ENCODE results near the gene KCNQ2. TPM values are rescaled to one million over a fixed set of nuclear protein-coding genes. Genes with fewer than 3 reads are reported as not detected.
A peak's percentile ranks its signal among the peaks of the same experiment; 100 is the strongest.

KCNQ2 gene
- total RNA-seq, 1 donor from 2014 or later = 14.6 TPM

GRCh38 chr20:63404129-63405085, 68.0 kb downstream of the KCNQ2 start:
- Mint-ChIP-seq H3K9me3 (ENCODE audit: low read depth) (no peaks in the 10 kb centered on the region), H3K27ac (no peak overlapping the region), H3K4me1 (ENCODE audit: low read depth) (no peaks in the 10 kb centered on the region), H3K4me3 (ENCODE audit: low read depth) (no peak overlapping the region), H3K36me3 (ENCODE audit: insufficient read depth) (no peaks in the 10 kb centered on the region), H3K27me3 (peaks cover 10% of the 10 kb centered on the region)
- no peak for DNase-seq (ENCODE audit: low spot score, unreplicated experiment)
- no peak for TF ChIP-seq CTCF (IDR thresholded peaks at IDR 0.05; ENCODE audit: unreplicated experiment)

- H3K4me3 Mint-ChIP-seq (ENCODE audit: low read depth) = no peak overlapping the region
- no peaks in the 10 kb centered on the region for H3K9me3 Mint-ChIP-seq (ENCODE audit: low read depth)
- H3K27me3 Mint-ChIP-seq = peaks cover 10% of the 10 kb centered on the region
- no peak overlapping the region for H3K27ac Mint-ChIP-seq
- DNase-seq (ENCODE audit: low spot score, unreplicated experiment) = no peak
- TF ChIP-seq CTCF (IDR thresholded peaks at IDR 0.05; ENCODE audit: unreplicated experiment) = no peak
- no peaks in the 10 kb centered on the region for H3K4me1 Mint-ChIP-seq (ENCODE audit: low read depth)
- no peaks in the 10 kb centered on the region for H3K36me3 Mint-ChIP-seq (ENCODE audit: insufficient read depth)
Measured at GRCh38 chr20:63403403-63404105, 68.9 kb downstream of the KCNQ2 start.

- H3K27ac Mint-ChIP-seq = no peak overlapping the region
- peaks cover 10% of the 10 kb centered on the region for H3K27me3 Mint-ChIP-seq
- TF ChIP-seq CTCF (IDR thresholded peaks at IDR 0.05; ENCODE audit: unreplicated experiment) = no peak
- H3K4me3 Mint-ChIP-seq (ENCODE audit: low read depth) = no peak overlapping the region
- H3K9me3 Mint-ChIP-seq (ENCODE audit: low read depth) = no peaks in the 10 kb centered on the region
- H3K4me1 Mint-ChIP-seq (ENCODE audit: low read depth) = no peaks in the 10 kb centered on the region
- DNase-seq (ENCODE audit: low spot score, unreplicated experiment) = no peak
- H3K36me3 Mint-ChIP-seq (ENCODE audit: insufficient read depth) = no peaks in the 10 kb centered on the region
Measured at GRCh38 chr20:63402860-63403220, 69.6 kb downstream of the KCNQ2 start.

GRCh38 chr20:63402181-63402859, 70.1 kb downstream of the KCNQ2 start:
- peak overlapping the region; percentile 41 for H3K27ac Mint-ChIP-seq
- no peak overlapping the region for H3K4me3 Mint-ChIP-seq (ENCODE audit: low read depth)
- no peak for DNase-seq (ENCODE audit: low spot score, unreplicated experiment)
- peaks cover 10% of the 10 kb centered on the region for H3K27me3 Mint-ChIP-seq
- no peaks in the 10 kb centered on the region for H3K36me3 Mint-ChIP-seq (ENCODE audit: insufficient read depth)
- no peaks in the 10 kb centered on the region for H3K4me1 Mint-ChIP-seq (ENCODE audit: low read depth)
- no peak for TF ChIP-seq CTCF (IDR thresholded peaks at IDR 0.05; ENCODE audit: unreplicated experiment)
- H3K9me3 Mint-ChIP-seq (ENCODE audit: low read depth) = no peaks in the 10 kb centered on the region
